ENCODE results near the gene DNASE1L2. TPM values are rescaled to one million over a fixed set of nuclear protein-coding genes. Genes with fewer than 3 reads are reported as not detected.
"Not testable (repeated sequence)": the region's sequence is repeated elsewhere in the genome, so short reads cannot be mapped to it uniquely, and the experiment has no call there.

DNASE1L2 gene
- total RNA-seq, 1 donor from 2014 or later = 2.1 TPM

GRCh38 chr16:2196162-2196980 is 39.9 kb upstream of the DNASE1L2 start, which contains the start of gene CASKIN1:
Gene CASKIN1 (minus strand): TSS chr16:2196605. CDS start chr16:2196432, 173 bp downstream.
- no peaks in the 10 kb centered on the region for H3K9me3 Mint-ChIP-seq
- H3K4me3 Mint-ChIP-seq = peak within 1 kb of the TSS; percentile 72
- H3K27me3 Mint-ChIP-seq = peaks cover 39% of the 10 kb centered on the region
- no peak within 1 kb of the TSS for H3K27ac Mint-ChIP-seq
- peaks cover 2% of the 10 kb centered on the region for H3K4me1 Mint-ChIP-seq
- intact Hi-C loops (cut with micrococcal nuclease) = loop anchor here (10.0 kb wide), 1 partner anchor 228 kb away; the partner anchor contains the start of gene CCNF
- no peaks in the 10 kb centered on the region for H3K36me3 Mint-ChIP-seq (ENCODE audit: low read depth)
- peak; percentile 72 for DNase-seq

GRCh38 chr16:2196981-2197511 is 39.2 kb upstream of the DNASE1L2 start:
- intact Hi-C loops (cut with micrococcal nuclease) = loop anchor here (10.0 kb wide), 1 partner anchor 228 kb away; the partner anchor contains the start of gene CCNF

GRCh38 chr16:2197765-2198164 is 38.5 kb upstream of the DNASE1L2 start:
- intact Hi-C loops (cut with micrococcal nuclease) = loop anchor here (10.0 kb wide), 1 partner anchor 227 kb away; the partner anchor contains the start of gene CCNF
- Mint-ChIP-seq H3K4me3 (peak overlapping the region; percentile 26), H3K27me3 (peaks cover 43% of the 10 kb centered on the region), H3K9me3 (no peaks in the 10 kb centered on the region), H3K27ac (no peak overlapping the region), H3K4me1 (peaks cover 2% of the 10 kb centered on the region), H3K36me3 (ENCODE audit: low read depth) (no peaks in the 10 kb centered on the region)
- DNase-seq = no peak

More at GRCh38 chr16:2196981-2197511, 39.2 kb upstream of the DNASE1L2 start:
- Mint-ChIP-seq H3K27ac (no peak overlapping the region), H3K9me3 (no peaks in the 10 kb centered on the region), H3K4me3 (peak overlapping the region; percentile 72), H3K27me3 (peaks cover 40% of the 10 kb centered on the region), H3K4me1 (peaks cover 2% of the 10 kb centered on the region), H3K36me3 (ENCODE audit: low read depth) (no peaks in the 10 kb centered on the region)
- no peak for DNase-seq

- Mint-ChIP-seq H3K9me3 (no peaks in the 10 kb centered on the region), H3K4me1 (peaks cover 2% of the 10 kb centered on the region), H3K27me3 (peaks cover 43% of the 10 kb centered on the region), H3K36me3 (ENCODE audit: low read depth) (no peaks in the 10 kb centered on the region), H3K27ac (no peak overlapping the region), H3K4me3 (peak overlapping the region; percentile 26)
- intact Hi-C loops (cut with micrococcal nuclease) = loop anchor here (10.0 kb wide), 1 partner anchor 227 kb away; the partner anchor contains the start of gene CCNF
- no peak for DNase-seq
Measured at GRCh38 chr16:2198283-2198682, 38.0 kb upstream of the DNASE1L2 start.

DNA sequence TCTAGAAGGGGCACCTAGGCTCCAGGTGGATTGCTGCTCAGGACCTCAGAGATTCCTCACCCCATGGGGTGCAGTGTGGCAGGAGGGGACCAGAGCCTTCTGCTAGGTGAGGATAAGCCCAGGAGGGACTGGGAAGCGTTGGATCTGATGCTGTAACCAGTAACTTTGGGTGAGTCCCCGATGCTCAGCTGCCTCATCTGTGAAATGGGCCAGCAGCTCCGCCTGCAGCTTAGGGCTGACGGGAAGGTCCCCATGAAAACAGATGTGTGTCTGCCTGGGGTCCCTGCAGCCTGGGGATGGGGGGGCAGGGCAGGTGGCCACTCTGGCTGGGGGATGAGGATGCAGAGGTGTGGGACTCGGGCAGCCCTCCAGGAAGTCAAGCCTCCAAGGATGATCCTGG is 37.1 kb upstream of the DNASE1L2 start:
- H3K9me3 Mint-ChIP-seq = no peaks in the 10 kb centered on the region
- peaks cover 41% of the 10 kb centered on the region for H3K27me3 Mint-ChIP-seq
- DNase-seq = no peak
- H3K4me3 Mint-ChIP-seq = no peak overlapping the region
- intact Hi-C loops (cut with micrococcal nuclease) = loop anchor here (10.0 kb wide), 1 partner anchor 226 kb away; the partner anchor contains the start of gene CCNF
- no peaks in the 10 kb centered on the region for H3K36me3 Mint-ChIP-seq (ENCODE audit: low read depth)
- H3K4me1 Mint-ChIP-seq = peaks cover 6% of the 10 kb centered on the region
- no peak overlapping the region for H3K27ac Mint-ChIP-seq

DNA sequence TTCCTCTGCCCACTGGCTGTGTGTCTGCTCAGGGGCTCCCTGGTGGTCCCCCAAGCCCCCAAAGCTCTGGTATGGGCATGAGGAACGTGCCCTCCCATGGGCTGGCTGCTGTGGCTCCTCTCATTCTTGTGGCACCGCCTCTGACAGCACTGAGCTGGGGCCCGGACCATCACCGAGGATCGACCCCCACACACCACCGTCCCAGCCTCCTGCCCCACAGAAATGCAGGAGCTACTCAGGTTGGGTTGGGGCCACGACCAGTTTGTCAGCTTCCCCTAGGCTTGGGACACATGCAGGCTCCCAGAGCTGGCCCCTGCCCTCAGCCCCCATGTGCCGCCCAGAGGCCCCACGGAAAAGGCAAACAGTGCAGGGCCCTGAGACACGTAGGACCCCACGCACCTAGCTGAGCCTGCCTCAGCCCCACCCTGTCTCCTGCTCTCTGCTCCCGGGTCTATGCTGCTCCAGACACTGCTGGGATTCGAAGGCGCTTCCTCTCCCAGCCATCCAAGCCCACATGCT is 36.6 kb upstream of the DNASE1L2 start:
- Mint-ChIP-seq H3K4me3 (no peak overlapping the region), H3K9me3 (no peaks in the 10 kb centered on the region), H3K4me1 (peaks cover 10% of the 10 kb centered on the region), H3K27me3 (peaks cover 36% of the 10 kb centered on the region), H3K36me3 (ENCODE audit: low read depth) (no peaks in the 10 kb centered on the region), H3K27ac (no peak overlapping the region)
- intact Hi-C loops (cut with micrococcal nuclease) = loop anchor here (10.0 kb wide), 1 partner anchor 225 kb away; the partner anchor contains the start of gene CCNF
- no peak for DNase-seq

DNA sequence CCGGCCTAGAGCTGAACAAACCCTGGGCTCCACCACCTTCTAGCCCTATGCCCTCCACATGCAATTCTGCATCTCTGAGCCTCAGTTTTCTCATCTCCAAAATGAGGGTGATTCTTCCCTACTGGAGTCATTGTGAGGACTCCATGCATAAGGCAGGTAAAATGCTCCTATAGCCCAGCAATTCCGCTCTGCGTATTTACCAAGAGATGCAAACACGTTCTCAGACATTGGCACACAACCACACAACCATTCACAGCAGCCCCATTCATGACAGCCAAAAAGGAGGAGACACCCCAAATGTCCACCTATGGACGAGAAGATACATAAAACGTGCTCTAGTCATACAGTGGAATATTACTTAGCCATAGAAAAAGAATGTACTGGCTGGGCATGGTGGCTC is 35.9 kb upstream of the DNASE1L2 start:
- Mint-ChIP-seq H3K36me3 (ENCODE audit: low read depth) (no peaks in the 10 kb centered on the region), H3K4me3 (no peak overlapping the region), H3K9me3 (no peaks in the 10 kb centered on the region), H3K4me1 (peaks cover 9% of the 10 kb centered on the region), H3K27me3 (peaks cover 30% of the 10 kb centered on the region), H3K27ac (no peak overlapping the region)
- intact Hi-C loops (cut with micrococcal nuclease) = no loop called here
- DNase-seq = no peak

DNA sequence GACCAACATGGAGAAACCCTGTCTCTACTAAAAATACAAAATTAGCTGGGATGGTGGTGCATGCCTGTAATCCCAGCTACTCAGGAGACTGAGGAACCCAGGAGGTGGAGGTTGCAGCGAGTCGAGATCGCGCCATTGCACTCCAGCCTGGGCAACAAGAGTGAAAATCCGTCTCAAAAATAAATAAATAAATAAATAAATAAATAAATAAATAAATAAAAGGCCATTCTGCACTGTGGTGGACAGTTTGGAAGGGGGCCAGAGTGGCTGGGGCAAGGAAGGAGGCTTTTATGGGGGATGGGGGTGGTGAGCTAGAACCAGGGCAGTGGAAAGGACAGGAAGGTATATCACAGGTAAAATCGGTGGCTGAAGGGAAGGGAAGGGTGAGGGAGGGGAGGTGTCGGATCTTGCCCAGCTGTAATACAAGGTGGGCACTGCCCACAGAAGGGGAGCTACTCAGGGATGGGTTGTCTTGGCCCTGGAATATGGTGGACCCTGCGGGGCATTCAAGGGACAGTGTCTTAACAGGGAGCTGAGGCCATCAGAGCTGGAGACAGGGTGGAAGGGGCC is 33.0 kb upstream of the DNASE1L2 start:
- intact Hi-C loops (cut with micrococcal nuclease); H3K9me3 Mint-ChIP-seq: not testable (repeated sequence)
- peaks cover 15% of the 10 kb centered on the region for H3K4me1 Mint-ChIP-seq

DNA sequence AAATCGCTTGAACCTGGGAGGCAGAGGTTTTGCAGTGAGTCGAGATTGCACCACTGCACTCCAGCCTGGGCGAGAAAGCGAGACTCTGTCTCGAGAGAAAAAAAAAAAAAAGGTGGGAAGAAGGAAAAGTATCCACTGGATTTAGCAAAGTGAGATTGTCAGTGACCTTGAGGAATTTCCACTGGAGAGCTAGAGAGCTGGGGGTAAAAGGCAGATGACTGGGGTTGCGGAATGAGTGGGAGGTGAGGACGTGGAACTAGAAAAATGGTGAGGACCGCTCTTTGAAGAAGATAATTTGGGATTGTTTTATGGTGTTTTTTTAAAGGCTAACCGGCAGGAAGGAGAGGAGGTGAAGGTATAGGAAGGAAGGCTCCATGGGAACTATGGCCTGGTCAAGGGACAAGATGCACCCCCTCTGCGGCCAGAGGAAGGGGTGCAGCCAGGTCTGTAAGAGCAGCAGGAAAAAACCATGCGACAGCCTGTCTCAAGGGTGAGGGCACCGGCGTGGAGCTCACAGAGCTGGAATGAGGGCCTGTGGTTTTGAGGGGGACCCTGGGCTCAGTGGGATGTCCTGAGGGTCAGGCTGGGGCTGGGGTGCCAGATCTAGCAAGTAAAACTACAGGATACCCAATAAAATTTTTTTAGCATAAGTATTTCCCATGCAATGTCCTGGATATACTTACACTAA is 31.7 kb upstream of the DNASE1L2 start:
- DNase-seq = no peak
- Mint-ChIP-seq H3K27me3 (peaks cover 10% of the 10 kb centered on the region), H3K4me1 (peaks cover 15% of the 10 kb centered on the region), H3K36me3 (ENCODE audit: low read depth) (peaks cover 17% of the 10 kb centered on the region), H3K9me3 (no peaks in the 10 kb centered on the region), H3K4me3 (peak overlapping the region; percentile 90), H3K27ac (peak overlapping the region; percentile 72)
- intact Hi-C loops (cut with micrococcal nuclease) = loop anchor here (1.0 kb wide), 2 partner anchors 11 to 19 kb away; partner anchors contain the start of gene E4F1

More for the DNA sequence above, 33.0 kb upstream of the DNASE1L2 start:
- Mint-ChIP-seq H3K27me3 (peaks cover 18% of the 10 kb centered on the region), H3K36me3 (ENCODE audit: low read depth) (peaks cover 13% of the 10 kb centered on the region), H3K4me3 (peak overlapping the region; percentile 90), H3K27ac (peak overlapping the region; percentile 26)
- DNase-seq = not testable (repeated sequence)

DNA sequence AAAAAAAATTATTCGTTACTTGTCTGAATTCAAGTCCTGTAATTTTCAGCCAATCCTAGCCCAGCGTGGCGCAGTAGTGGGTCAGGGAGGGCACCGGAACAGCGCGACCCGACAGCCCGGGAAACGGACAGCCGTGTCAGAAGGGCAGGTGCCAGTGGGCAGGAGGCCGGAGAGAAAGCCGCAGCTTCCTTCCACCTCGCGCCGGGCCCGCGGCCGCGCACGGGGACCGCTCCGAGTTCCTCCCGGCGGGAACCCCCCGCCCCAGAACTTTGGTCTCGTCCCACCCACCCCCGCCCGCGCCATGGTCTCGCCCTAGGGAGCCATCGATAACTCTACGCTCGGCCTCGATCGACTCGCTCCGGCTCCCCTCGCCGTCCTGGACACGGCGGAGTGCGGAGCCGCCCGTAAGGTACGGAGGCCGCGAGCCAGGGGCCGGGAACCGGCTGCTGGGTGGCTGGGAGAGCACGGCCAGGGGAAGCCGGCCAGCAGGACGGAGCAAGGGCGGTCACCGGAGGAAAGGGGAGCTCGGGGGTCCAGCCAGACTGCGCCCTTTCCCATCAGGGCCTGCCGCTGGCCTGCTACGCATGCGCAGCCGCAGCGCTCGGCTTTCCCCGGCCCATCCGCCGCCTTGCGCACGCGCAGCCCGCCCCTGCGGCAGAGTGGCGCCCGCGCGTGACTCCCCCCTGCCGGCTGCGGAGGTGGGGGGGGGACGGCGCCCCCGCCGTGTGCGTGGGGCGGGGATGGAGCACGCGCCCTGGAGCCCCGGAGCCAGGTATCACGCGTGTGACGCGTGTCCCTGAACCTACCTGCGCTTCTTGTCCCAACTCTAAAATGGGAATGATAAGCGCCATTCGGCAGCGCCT is 30.9 kb upstream of the DNASE1L2 start, which contains the start of gene MLST8:
TSS of gene MLST8 (plus strand) at position 351 of the 863 bp plus-strand sequence. CDS start 632 bp downstream, outside the sequence.
- intact Hi-C loops (cut with micrococcal nuclease) = loop anchor here (1.0 kb wide), 2 partner anchors 10 to 18 kb away; partner anchors contain the start of gene E4F1
- H3K27ac Mint-ChIP-seq = peak within 1 kb of the TSS; percentile 87
- peaks cover 5% of the 10 kb centered on the region for H3K27me3 Mint-ChIP-seq
- no peaks in the 10 kb centered on the region for H3K9me3 Mint-ChIP-seq
- peak within 1 kb of the TSS; percentile 90 for H3K4me3 Mint-ChIP-seq
- DNase-seq = peak; percentile 98
- peaks cover 18% of the 10 kb centered on the region for H3K36me3 Mint-ChIP-seq (ENCODE audit: low read depth)
- H3K4me1 Mint-ChIP-seq = peaks cover 15% of the 10 kb centered on the region

DNA sequence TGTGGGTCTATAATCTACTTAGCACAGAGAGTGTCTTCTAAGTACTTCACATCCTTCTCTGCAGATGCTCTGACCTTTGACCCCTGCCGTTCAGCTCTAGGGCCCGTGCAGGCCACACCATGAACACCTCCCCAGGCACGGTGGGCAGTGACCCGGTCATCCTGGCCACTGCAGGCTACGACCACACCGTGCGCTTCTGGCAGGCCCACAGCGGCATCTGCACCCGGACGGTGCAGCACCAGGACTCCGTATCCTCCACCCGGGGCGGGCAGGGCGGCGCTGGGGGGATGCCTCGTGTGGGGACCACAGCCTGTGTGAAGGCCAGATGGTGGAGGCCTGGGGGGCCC is 30.3 kb upstream of the DNASE1L2 start:
- peaks cover 15% of the 10 kb centered on the region for H3K4me1 Mint-ChIP-seq
- DNase-seq = no peak
- H3K36me3 Mint-ChIP-seq (ENCODE audit: low read depth) = peaks cover 20% of the 10 kb centered on the region
- H3K9me3 Mint-ChIP-seq = no peaks in the 10 kb centered on the region
- peak overlapping the region; percentile 90 for H3K4me3 Mint-ChIP-seq
- H3K27me3 Mint-ChIP-seq = peaks cover 4% of the 10 kb centered on the region
- intact Hi-C loops (cut with micrococcal nuclease) = loop anchor here (1.0 kb wide), 2 partner anchors 9 to 17 kb away; partner anchors contain the start of gene E4F1
- peak overlapping the region; percentile 72 for H3K27ac Mint-ChIP-seq

- H3K27me3 Mint-ChIP-seq = peaks cover 4% of the 10 kb centered on the region
- H3K4me3 Mint-ChIP-seq = peak overlapping the region; percentile 90
- DNase-seq = no peak
- peak overlapping the region; percentile 72 for H3K27ac Mint-ChIP-seq
- H3K4me1 Mint-ChIP-seq = peaks cover 15% of the 10 kb centered on the region
- H3K9me3 Mint-ChIP-seq = no peaks in the 10 kb centered on the region
- peaks cover 20% of the 10 kb centered on the region for H3K36me3 Mint-ChIP-seq (ENCODE audit: low read depth)
- intact Hi-C loops (cut with micrococcal nuclease) = no loop called here
Measured at GRCh38 chr16:2206420-2206779, 29.8 kb upstream of the DNASE1L2 start.

All from activated CD4-positive, alpha-beta T cell treated with anti-CD3 and anti-CD28 coated beads, Interleukin-2, amount 10 ng/mL, durations not matched to agents 24 days and 14 days (primary cell).